Amniotic stem cell (primary cell): Measurements from ENCODE around the gene EBF4.
"Not testable (repeated sequence)": the region's sequence is repeated elsewhere in the genome, so short reads cannot be mapped to it uniquely, and the experiment has no call there.

ENCODE experiments used
- DNase-seq: peaks from one replicate; lab custom pipeline; 2025; lab: John Stamatoyannopoulos, UW

EBF4 gene

GRCh38 chr20:2672446-2672845, 20.1 kb upstream of the EBF4 start:
- DNase-seq = no peak

GRCh38 chr20:2673453-2673852, 19.1 kb upstream of the EBF4 start:
- no peak for DNase-seq

DNA sequence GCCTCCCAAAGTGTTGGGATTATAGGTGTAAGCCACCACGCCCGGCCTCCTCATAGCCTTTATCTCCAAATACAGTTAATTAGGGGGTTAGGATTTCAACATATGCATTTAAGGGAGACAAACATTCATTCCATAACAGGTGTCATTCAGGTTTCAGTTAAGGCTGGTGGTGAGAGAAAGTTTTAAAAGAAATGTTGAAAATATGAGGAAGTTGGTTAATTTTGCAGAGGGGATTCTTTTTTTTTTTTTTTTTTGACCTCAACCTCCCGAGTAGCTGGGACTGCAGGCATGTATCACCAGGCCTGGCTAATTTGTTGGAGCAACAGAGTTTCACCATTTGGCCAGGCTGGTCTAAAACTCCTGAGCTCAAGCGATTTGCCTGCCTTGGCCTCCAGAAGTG, 12.5 kb upstream of the EBF4 start:
- no peak for DNase-seq

GRCh38 chr20:2682040-2682439, 10.5 kb upstream of the EBF4 start:
- DNase-seq = not testable (repeated sequence)

DNA sequence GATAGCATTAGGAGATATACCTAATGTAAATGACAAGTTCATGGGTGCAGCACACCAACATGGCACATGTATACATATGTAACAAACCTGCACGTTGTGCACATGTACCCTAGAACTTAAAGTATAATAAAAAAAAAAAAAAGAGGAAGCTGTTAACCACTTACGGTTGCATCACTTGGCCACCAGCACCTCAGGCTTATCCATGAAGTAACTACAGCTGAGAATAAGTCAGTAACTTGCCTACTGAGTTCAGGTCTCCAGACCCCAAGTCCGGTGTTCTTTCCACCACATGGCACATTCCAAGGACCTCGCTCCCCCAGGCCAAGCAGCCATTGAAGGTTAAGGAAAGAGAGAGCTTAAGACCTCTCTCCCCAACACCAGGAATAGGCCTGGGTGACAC, 7.8 kb upstream of the EBF4 start:
- not testable (repeated sequence) for DNase-seq

- no peak for DNase-seq
These were observed 5.1 kb upstream of the EBF4 start for GRCh38 chr20:2687514-2687913.

DNA sequence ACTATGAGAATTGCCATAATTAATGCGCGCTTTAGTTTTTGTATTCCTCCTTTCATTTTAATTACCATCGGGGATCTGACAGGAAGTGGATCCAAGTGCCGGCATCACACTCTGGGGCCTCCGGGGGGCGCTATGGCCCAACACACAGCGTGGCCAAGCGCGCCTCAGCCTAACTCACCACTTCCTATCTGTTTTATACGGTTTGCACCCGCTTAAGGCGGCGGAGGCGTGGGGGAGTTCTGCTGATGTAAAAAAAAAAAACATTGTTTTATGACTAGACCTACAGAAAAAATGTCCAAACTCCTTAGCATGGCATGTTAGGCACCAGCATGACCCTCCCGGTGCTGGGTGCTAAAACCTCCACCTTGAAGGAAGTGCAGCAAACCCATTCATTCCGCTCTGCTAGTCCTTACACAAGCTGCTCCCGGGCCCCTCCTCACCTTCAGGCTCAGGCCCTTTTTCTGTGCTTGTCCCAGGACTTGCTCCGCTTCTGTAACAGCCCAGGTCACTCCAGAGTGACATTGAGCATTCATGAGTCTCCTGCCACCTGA, 4.5 kb upstream of the EBF4 start:
- no peak for DNase-seq

GRCh38 chr20:2690213-2690612, 2.4 kb upstream of the EBF4 start:
- no peak for DNase-seq

DNA sequence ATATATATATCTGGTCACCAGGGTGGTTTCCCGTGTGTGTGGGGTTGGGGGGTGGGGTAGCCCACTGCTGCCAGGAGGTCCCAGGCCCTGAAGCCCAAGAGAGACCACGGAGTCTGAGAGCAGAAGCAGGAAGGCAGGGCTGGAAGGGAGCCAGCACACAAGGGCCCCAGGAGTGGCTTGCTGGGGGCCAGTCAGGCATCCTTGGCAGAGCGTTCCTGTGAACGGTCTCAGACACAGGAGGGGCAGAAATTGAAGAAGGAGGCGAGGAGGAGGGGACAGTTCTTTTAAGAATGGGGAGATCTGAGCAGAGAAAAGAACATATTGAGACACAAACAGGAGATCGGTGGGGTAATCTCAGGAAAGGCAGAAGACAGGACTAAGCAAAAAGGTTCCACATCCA, 1.9 kb upstream of the EBF4 start:
- no peak for DNase-seq

- DNase-seq = no peak
These were observed 1.5 kb upstream of the EBF4 start for GRCh38 chr20:2691127-2691526.

- no peak for DNase-seq
These were observed 931 bp upstream of the EBF4 start for GRCh38 chr20:2691663-2692035.

DNA sequence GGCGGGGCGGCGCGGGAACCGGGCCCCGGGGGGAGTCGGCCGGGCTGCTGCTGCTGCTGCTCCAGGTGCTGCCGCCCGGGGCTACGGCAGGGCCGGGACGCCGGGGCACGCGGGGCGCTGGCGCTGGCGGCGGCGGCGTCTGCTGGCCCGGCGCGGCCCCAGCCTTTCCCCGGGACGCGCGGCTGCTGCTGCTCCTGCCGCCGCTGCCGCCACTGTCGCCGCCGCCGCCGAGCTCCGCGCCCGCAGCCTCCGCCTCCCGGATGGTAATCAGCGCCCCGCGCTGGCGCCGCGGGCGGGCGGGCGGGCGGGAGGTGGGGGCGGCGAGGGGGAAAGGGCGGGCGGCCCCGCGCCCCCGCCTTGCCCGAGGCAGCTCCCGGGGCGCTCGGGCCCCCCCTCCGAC, 306 bp downstream of the EBF4 start:
- DNase-seq = no peak

- DNase-seq = no peak
These were observed 867 bp downstream of the EBF4 start for GRCh38 chr20:2693286-2694007.

DNA sequence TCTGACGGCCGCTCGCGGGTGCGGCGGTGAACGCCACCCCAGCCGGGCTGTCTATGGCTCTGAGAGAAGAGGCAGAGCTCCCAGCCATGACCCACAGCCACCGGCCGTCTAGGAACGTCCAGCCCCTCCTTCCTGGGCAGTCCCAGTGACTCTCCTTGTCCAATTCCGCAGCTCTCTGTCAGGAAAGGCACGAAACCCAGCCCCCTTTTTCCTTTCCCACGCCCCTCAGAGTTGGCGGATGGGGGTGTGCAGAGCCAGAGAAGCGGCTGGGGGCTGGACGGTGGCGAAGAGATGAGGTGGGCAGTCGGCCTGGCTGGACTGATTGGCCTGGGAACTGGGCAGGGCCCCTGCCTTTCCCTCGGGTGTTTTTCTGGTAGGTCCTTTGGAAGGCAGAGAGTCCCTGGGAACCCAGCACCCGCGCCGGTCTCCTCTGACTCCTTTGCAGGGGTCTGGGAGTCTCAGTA, 1.5 kb downstream of the EBF4 start:
- DNase-seq = no peak

DNA sequence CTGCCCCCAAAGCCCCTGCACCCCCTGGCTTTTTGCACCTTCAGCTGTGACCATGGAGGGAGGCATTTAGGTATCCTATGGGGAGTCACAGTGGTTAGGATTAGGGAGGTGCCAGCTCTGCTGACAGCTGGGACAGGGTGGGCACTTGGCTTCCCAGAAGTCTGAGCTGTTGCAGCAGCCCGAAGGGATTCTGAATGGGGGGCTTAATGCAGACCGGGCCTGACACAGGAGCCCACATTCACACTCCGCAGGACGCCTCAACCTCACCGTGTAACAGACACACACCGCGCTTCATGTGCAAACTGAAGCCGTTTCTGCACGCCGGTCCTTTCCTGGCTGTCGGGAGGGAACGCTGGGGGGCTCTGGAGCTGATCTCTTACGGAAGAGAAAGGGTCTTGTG, 1.9 kb downstream of the EBF4 start:
- DNase-seq = no peak

DNA sequence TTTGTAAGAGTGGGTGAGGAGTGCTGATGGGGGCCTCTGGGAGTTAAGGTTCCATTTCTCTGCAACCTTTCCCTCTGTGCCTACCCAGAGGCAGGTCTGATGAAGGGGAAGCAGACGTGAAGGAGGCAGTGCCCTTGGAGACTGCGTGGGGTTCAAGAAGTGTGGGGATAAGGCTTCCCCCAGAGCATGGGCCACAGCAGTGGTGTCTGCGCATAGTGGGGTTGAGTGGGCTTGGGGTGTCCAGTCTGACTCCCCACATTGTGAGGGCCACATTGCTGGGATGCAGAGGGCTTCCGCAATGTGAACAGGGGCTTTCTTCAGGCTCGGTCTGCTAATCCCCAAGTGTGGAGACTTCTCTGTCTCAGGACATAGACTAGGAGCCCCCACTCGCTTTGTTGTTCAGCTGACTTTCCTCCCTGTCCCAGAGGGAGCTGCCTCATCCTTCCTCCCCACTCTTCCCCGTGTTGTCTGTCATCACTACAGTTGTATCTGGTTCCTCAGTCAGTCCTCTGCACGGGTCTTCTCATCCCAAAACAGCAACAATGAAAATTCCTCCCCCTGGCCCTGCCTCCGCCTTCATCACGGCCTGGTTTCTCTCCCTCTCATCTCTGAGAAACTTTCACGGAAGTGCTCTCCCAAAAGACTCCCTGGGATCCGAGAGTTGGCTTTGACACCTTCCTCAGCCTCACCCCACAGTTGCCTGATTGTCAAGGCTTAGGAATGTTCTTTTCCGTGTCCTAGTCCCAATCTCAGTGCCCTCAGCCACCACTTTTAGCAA, 2.8 kb downstream of the EBF4 start:
- no peak for DNase-seq

DNA sequence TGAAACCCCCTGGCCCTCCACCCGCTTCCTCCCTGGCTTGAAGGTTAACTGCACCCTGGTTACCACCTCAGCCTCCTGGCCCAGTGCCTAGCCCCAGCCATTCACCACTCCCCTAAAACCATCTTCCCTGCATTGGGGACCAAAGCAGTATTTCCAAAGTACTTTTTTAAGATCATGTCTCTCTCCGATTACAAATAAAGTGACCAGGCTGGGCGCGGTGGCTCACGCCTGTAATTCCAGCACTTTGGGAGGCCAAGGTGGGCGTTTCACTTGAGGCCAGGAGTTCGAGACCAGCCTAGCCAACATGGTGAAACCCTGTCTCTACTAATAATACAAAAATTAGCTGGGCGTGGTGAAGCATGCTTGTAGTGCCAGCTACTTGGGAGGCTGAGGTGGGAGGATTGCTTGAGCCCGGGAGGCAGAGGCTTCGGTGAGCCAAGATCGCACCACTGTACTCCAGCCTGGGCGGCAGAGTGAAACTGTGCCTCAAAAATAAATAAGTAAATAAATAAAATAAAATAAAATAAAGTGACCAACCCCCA, 3.5 kb downstream of the EBF4 start:
- not testable (repeated sequence) for DNase-seq

DNA sequence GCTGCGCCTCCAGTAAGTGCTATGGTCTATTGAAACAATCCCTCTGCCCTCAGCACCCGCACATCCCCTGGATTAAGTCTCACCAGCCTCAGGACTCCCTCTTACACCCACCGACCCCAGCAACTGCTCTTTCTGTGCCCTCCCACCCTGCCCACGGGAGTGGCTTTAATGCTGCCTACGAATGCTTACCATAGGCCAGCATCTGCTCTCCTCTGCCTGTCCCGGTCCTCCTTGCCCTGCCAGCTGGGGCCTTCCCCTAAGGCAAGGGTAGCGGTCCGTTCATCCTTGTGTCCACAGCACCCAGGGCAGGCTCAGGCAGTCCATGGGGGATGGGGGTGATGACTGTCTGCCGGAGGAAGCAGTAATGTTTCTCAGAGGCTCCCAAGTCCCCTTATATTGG, 4.1 kb downstream of the EBF4 start:
- no peak for DNase-seq

- no peak for DNase-seq
These were observed 5.2 kb downstream of the EBF4 start for GRCh38 chr20:2697768-2698167.

GRCh38 chr20:2698186-2698817, 5.7 kb downstream of the EBF4 start:
- DNase-seq = no peak

DNA sequence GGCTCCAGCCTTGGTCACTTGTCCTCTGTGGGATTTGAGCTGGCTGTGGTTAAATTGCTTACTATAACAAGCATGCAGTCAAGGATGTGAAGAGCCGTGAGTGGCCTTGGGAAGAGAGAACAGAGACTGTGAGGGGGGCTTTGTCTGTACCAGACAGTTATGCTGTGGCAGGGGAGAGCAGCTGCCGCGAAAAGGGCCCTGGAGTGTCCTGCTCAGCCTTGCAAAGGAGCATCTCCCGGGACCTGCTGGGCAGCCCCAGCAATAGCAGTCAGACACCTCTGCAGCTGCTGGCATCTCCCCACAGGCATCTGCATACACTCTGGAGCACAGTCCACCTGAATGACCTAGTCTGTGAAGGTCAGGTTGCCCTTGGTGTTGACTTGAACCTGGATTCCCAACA, 6.3 kb downstream of the EBF4 start:
- DNase-seq = no peak

DNA sequence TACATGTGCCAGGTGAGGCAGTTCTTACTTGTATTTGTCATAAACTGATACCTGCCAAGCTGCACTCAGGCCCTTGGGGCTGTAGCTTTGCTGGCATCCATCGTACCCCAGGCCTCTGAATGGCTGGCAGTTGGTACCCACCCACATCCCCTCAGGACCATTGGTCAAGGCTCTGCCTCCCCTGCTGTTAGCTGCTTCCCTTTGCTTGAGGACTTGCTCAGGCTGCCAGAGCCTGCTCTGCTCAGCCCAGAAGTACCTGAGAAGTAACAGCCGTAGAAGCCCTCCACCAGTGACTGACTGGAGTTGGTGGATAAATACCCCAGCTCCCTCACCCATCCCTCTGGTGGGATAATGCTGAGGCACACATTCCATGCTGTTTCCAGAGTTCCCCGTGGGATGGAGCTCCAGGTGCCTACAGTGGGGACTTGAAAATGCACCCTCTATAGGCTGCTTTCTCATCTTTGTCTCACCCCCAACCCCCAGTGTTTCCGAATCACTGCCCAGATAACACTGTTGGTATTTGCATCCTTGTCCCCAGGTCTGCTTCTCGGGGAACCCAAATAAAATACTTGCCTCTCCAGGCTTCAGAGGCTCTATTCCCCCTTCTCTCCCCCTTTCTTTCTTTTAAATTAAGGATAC, 7.3 kb downstream of the EBF4 start:
- no peak for DNase-seq
